ENCODE data around the gene TNRC6A. TPM values are rescaled to one million over a fixed set of nuclear protein-coding genes. Genes with fewer than 3 reads are reported as not detected.

The TNRC6A gene
- total and polyA plus RNA-seq, 10 of the 15 experiments (the other 5 are each of a cell fraction or from before 2014, with no cell fraction given) = 4.6 to 41.3 (median 29.7) TPM

- no TSS peak for BruUV-seq (replicated peaks)
- Histone ChIP-seq H4K20me1 (ENCODE audit: control insufficient read depth, insufficient read depth) (no peaks in the 10 kb centered on the region), H3K36me3 (ENCODE audit: control insufficient read depth in 2 of 2, insufficient read depth in 2 of 2, low read length in 1 of 2) (peaks cover 0 to 5% of the 10 kb centered on the region in 2 experiments; a peak in 1 of 4 replicates), H3K4me1 (ENCODE audit: control insufficient read depth, insufficient read depth, low read length) (peaks cover 12% of the 10 kb centered on the region), H3K79me2 (ENCODE audit: control insufficient read depth, insufficient read depth, low read length) (peaks cover 38% of the 10 kb centered on the region), H3K9me3 (replicated peaks; ENCODE audit: control insufficient read depth, insufficient read depth, low read length) (no peaks in the 10 kb centered on the region), H3K4me2 (ENCODE audit: control insufficient read depth, insufficient read depth) (no peak overlapping the region), H2AFZ (ENCODE audit: control insufficient read depth, low read depth, low read length) (no peak overlapping the region), H3K9ac (ENCODE audit: control insufficient read depth, insufficient read depth, low read length) (no peak overlapping the region), H3K4me3 (no peak overlapping the region), H3K27ac (ENCODE audit: control insufficient read depth, insufficient read depth) (no peak overlapping the region), H3K27me3 (replicated peaks in 1 of 2; ENCODE audit: control insufficient read depth in 2 of 2, insufficient read depth in 2 of 2, low read length in 1 of 2) (no peaks in the 10 kb centered on the region)
- 96% methylated on average over 18 of the region's 18 CpGs for WGBS (ENCODE audit: insufficient coverage, insufficient replicate concordance, low lambda C conversion rate, missing lambda C conversion rate)
- POLR2A ChIA-PET = no interaction called here
- FAIRE-seq (no peak), ATAC-seq (no peak), DNase-seq (ENCODE audit: low read depth, low spot score) (no peak)
- in situ Hi-C loops (cut with MboI) = no loop called here
- RAD21 ChIA-PET (ENCODE audit: unreplicated experiment) = no interaction called here
- CTCF ChIA-PET = interaction anchor here (0.6 to 0.7 kb wide), 2 partner anchors 212 to 473 kb away, joined by 3 read pairs; no protein-coding TSS in a partner anchor
- SMC1A ChIA-PET (ENCODE audit: uncharacterized antibody, unreplicated experiment) = interaction anchor here (1.0 to 1.2 kb wide), 2 partner anchors 13 to 191 kb away, joined by 4 read pairs; no protein-coding TSS in a partner anchor
- intact Hi-C loops (cut with micrococcal nuclease; ENCODE audit: unreplicated experiment) = no loop called here
- TF ChIP-seq STAT1 (conservative IDR thresholded peaks at IDR 0.05) = no peak
- no peak for TF ChIP-seq SRF (IDR thresholded peaks at IDR 0.05; ENCODE audit: low read depth in 2 of 2, low read length in 2 of 2)
- TF ChIP-seq ZNF24 (IDR thresholded peaks at IDR 0.05) = no peak
- TF ChIP-seq RCOR1 (conservative IDR thresholded peaks at IDR 0.05; ENCODE audit: low read depth, low read length) = no peak
- TF ChIP-seq MXI1 (IDR thresholded peaks at IDR 0.05; ENCODE audit: low read depth, low read length) = no peak
- no peak for TF ChIP-seq ZBTB4 (CRISPR knock-in tag; IDR thresholded peaks at IDR 0.05)
- TF ChIP-seq KAT2A (conservative IDR thresholded peaks at IDR 0.05; ENCODE audit: control insufficient read depth, low read depth, low read length) = no peak
- TF ChIP-seq HDAC6 (IDR thresholded peaks at IDR 0.05; ENCODE audit: unreplicated experiment) = no peak
- TF ChIP-seq, protein P1, sequence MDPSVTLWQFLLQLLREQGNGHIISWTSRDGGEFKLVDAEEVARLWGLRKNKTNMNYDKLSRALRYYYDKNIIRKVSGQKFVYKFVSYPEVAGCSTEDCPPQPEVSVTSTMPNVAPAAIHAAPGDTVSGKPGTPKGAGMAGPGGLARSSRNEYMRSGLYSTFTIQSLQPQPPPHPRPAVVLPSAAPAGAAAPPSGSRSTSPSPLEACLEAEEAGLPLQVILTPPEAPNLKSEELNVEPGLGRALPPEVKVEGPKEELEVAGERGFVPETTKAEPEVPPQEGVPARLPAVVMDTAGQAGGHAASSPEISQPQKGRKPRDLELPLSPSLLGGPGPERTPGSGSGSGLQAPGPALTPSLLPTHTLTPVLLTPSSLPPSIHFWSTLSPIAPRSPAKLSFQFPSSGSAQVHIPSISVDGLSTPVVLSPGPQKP (IDR thresholded peaks at IDR 0.05; ENCODE audit: low read depth, low read length) = no peak
- TF ChIP-seq NRF1 (conservative IDR thresholded peaks at IDR 0.05; ENCODE audit: low read depth, low read length) = no peak
- TF ChIP-seq, protein P2, sequence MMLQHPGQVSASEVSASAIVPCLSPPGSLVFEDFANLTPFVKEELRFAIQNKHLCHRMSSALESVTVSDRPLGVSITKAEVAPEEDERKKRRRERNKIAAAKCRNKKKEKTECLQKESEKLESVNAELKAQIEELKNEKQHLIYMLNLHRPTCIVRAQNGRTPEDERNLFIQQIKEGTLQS (IDR thresholded peaks at IDR 0.05; ENCODE audit: borderline replicate concordance, extremely low read depth, low read depth, low read length) = no peak
- TF ChIP-seq, protein P3, sequence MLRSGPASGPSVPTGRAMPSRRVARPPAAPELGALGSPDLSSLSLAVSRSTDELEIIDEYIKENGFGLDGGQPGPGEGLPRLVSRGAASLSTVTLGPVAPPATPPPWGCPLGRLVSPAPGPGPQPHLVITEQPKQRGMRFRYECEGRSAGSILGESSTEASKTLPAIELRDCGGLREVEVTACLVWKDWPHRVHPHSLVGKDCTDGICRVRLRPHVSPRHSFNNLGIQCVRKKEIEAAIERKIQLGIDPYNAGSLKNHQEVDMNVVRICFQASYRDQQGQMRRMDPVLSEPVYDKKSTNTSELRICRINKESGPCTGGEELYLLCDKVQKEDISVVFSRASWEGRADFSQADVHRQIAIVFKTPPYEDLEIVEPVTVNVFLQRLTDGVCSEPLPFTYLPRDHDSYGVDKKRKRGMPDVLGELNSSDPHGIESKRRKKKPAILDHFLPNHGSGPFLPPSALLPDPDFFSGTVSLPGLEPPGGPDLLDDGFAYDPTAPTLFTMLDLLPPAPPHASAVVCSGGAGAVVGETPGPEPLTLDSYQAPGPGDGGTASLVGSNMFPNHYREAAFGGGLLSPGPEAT (IDR thresholded peaks at IDR 0.05; ENCODE audit: low read depth) = no peak
- TF ChIP-seq, protein P4, sequence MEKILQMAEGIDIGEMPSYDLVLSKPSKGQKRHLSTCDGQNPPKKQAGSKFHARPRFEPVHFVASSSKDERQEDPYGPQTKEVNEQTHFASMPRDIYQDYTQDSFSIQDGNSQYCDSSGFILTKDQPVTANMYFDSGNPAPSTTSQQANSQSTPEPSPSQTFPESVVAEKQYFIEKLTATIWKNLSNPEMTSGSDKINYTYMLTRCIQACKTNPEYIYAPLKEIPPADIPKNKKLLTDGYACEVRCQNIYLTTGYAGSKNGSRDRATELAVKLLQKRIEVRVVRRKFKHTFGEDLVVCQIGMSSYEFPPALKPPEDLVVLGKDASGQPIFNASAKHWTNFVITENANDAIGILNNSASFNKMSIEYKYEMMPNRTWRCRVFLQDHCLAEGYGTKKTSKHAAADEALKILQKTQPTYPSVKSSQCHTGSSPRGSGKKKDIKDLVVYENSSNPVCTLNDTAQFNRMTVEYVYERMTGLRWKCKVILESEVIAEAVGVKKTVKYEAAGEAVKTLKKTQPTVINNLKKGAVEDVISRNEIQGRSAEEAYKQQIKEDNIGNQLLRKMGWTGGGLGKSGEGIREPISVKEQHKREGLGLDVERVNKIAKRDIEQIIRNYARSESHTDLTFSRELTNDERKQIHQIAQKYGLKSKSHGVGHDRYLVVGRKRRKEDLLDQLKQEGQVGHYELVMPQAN (conservative IDR thresholded peaks at IDR 0.05) = no peak
- TF ChIP-seq PAX5 (IDR thresholded peaks at IDR 0.05; ENCODE audit: borderline replicate concordance, low read depth, low read length) = no peak
These were observed 1.4 kb upstream of the TNRC6A start for GRCh38 chr16:24728011-24728410.
